GM12872 (cell line): Measurements from ENCODE around the gene NYAP1.

Experiments used
- TF ChIP-seq, protein P1 (sequence below): IDR thresholded peaks from 3 replicates; pipeline ENCODE4 v1.5.1; 2011; ENCODE audit warnings: low read depth, mild to moderate bottlenecking, low read length, moderate library complexity; ENCODE audit not compliant: insufficient read depth

Gene NYAP1

GRCh38 chr7:100475549-100475948, 8.2 kb upstream of the NYAP1 start:
- TF ChIP-seq, protein P1, sequence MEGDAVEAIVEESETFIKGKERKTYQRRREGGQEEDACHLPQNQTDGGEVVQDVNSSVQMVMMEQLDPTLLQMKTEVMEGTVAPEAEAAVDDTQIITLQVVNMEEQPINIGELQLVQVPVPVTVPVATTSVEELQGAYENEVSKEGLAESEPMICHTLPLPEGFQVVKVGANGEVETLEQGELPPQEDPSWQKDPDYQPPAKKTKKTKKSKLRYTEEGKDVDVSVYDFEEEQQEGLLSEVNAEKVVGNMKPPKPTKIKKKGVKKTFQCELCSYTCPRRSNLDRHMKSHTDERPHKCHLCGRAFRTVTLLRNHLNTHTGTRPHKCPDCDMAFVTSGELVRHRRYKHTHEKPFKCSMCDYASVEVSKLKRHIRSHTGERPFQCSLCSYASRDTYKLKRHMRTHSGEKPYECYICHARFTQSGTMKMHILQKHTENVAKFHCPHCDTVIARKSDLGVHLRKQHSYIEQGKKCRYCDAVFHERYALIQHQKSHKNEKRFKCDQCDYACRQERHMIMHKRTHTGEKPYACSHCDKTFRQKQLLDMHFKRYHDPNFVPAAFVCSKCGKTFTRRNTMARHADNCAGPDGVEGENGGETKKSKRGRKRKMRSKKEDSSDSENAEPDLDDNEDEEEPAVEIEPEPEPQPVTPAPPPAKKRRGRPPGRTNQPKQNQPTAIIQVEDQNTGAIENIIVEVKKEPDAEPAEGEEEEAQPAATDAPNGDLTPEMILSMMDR: no peak

- TF ChIP-seq, protein P1: no peak
Observed at GRCh38 chr7:100476101-100476780, 7.5 kb upstream of the NYAP1 start.

GRCh38 chr7:100476903-100477870, 6.5 kb upstream of the NYAP1 start:
- TF ChIP-seq, protein P1: peak; percentile 63

- TF ChIP-seq, protein P1: no peak
Observed at GRCh38 chr7:100477871-100478267, 5.9 kb upstream of the NYAP1 start.

DNA sequence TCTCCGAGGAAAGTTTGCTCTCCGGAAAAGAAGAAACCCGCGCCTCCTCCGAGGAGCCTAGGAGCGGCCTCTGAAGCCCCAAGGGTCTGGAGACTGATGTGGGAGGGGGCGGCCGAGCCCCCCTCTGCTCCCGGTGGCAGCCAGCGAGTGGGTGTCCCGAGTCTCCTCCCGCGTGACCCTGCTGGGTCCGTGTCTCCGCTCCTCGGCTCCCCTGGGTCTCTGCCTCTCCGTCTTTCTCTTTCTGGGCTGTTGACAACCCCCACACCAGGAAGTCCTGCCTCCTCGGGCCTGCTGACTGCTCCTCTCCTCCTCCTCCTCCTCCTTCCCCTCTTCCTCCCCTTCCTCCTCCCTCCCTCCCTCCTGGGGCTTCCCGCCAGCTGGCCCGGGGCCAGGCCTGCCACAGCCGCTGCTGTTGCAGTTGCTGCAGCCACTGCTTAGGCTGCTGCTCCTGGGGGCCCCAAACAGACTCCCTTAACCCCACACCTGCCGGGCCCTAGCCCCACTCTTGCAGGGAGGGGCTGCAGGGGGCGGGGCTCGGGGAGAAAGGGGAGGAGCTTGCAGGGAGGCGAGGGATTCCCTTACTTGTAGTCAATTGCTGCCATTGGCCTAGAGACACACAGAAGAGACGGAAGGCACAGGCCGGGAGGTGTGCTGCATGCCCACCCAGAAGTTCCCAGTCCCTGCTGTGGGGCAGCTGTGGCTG, 4.6 kb upstream of the NYAP1 start, which contains the start of gene TSC22D4:
Gene TSC22D4, minus strand, starts transcription at position 257 of the 703 bp plus-strand sequence. CDS start 1,176 bp downstream, outside the sequence.
- TF ChIP-seq, protein P1: no peak

GRCh38 chr7:100481466-100481865, 2.3 kb upstream of the NYAP1 start:
- TF ChIP-seq, protein P1: no peak

DNA sequence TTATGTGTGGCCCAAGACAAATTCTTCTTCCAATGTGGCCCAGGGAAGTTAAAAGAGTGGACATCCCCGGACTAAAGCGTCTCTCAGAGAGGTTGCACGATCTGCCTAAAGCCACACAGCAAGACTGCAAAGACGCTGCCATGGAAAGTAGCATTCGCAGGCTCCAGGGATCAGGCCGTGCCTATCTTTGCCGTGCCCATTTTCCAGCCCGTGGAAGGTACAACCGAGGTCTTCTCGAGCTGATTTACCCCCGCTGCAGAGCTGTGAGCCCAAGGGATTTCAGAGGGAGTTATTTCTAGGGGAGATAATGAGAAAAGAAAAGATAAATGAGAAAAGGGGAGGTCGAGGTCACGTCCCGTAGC, 1.0 kb upstream of the NYAP1 start:
- TF ChIP-seq, protein P1: no peak
